Measurements from ENCODE around the gene DEFB131A. TPM values are rescaled to one million over a fixed set of nuclear protein-coding genes. Genes with fewer than 3 reads are reported as not detected.
"Not testable (repeated sequence)": the region's sequence is repeated elsewhere in the genome, so short reads cannot be mapped to it uniquely, and the experiment has no call there.

DEFB131A gene
- total RNA-seq, 1 donor from 2014 or later = not detected

DNA sequence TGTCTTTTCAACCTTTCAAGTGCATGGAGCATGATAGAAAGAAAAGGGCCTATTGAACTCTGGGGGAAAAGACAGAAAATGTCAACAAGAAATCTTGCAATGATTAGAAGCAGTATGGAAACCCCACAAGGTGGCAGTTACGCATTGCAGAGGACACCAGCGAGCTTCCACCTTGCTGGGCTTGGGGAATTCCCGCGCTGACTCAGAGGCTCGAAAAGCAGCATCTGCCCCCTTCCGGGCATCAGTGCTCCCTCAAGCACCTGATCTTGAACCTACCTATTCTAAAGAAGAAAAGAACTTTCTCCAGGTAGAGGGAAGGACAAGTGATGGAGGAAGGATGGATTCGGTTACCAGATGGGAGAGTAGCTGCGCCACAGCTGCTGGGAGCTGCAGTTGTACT lies 35.3 kb downstream of the DEFB131A start:
- H4K20me1 ChIP-seq (ENCODE audit: low read depth); H3K27ac Mint-ChIP-seq; H3K4me3 ChIP-seq; H3K9ac ChIP-seq; H3K79me2 ChIP-seq (ENCODE audit: low read depth); H3K4me1 ChIP-seq; H3K9me3 ChIP-seq (ENCODE audit: low read depth); H3K4me1 Mint-ChIP-seq; H3K27me3 Mint-ChIP-seq (ENCODE audit: insufficient read depth, low read depth); H3K4me3 Mint-ChIP-seq; H3K9me3 Mint-ChIP-seq; H3F3A ChIP-seq (ENCODE audit: low read depth); H3K4me2 ChIP-seq; H2AFZ ChIP-seq (replicated peaks); H3K36me3 Mint-ChIP-seq; H3K27me3 ChIP-seq; H3K36me3 ChIP-seq; H3K27ac ChIP-seq; DNase-seq (ENCODE audit: low spot score): not testable (repeated sequence)

GRCh38 chr4:9480066-9480465 lies 35.9 kb downstream of the DEFB131A start:
- not testable (repeated sequence) for H3K27me3 ChIP-seq; H4K20me1 ChIP-seq (ENCODE audit: low read depth); H3K36me3 Mint-ChIP-seq; H2AFZ ChIP-seq (replicated peaks); H3K27me3 Mint-ChIP-seq (ENCODE audit: insufficient read depth, low read depth); H3K9me3 ChIP-seq (ENCODE audit: low read depth); H3K4me3 Mint-ChIP-seq; H3K4me3 ChIP-seq; H3K79me2 ChIP-seq (ENCODE audit: low read depth); H3K9ac ChIP-seq; H3K4me1 ChIP-seq; DNase-seq (ENCODE audit: low spot score); H3K4me1 Mint-ChIP-seq; H3K4me2 ChIP-seq; H3F3A ChIP-seq (ENCODE audit: low read depth); H3K9me3 Mint-ChIP-seq; H3K36me3 ChIP-seq; H3K27ac Mint-ChIP-seq; H3K27ac ChIP-seq

DNA sequence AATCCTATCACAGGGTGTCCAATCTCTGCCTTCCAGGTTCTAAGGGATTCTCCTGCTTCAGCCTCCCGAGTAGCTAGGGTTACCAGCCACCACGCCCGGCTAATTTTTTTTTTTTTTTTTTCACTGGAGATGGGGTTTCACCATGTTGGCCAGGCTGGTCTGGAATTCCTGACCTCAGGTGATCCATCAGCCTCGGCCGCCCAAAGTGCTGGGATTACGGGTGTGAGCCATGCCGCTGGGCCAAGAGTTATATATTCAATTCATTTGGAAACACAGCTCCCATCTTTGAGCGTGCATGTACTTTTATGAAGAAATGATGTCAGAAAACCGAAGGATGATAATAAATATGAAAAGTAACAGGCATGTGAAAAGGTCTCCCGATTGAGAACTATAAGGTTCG lies 38.7 kb downstream of the DEFB131A start:
- H3K36me3 Mint-ChIP-seq; H3K36me3 ChIP-seq; H3K9ac ChIP-seq; H3K27me3 Mint-ChIP-seq (ENCODE audit: insufficient read depth, low read depth); H3K4me3 Mint-ChIP-seq; H3K4me3 ChIP-seq; DNase-seq (ENCODE audit: low spot score); H3K79me2 ChIP-seq (ENCODE audit: low read depth); H4K20me1 ChIP-seq (ENCODE audit: low read depth); H3F3A ChIP-seq (ENCODE audit: low read depth); H3K4me2 ChIP-seq; H3K27me3 ChIP-seq; H3K4me1 Mint-ChIP-seq; H3K9me3 ChIP-seq (ENCODE audit: low read depth); H2AFZ ChIP-seq (replicated peaks); H3K4me1 ChIP-seq; H3K9me3 Mint-ChIP-seq; H3K27ac ChIP-seq; H3K27ac Mint-ChIP-seq: not testable (repeated sequence)

DNA sequence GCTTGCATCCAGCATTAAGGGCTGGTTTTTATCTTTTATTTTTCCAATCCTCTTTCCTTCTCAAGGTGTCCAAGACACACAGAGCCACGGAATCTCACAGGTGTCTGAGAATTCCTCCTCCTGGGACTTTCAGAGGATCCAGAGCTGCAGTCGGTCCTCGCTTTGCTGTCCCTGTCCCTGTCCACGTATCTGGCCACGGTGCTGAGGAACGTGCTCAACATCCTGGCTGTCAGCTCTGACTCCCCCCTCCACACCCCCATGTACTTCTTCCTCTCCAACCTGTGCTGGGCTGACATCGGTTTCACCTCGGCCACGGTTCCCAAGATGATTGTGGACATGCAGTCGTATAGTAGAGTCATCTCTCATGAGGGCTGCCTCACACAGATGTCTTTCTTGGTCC lies 39.5 kb downstream of the DEFB131A start:
- H3K27me3 ChIP-seq; H3K4me3 Mint-ChIP-seq; H3F3A ChIP-seq (ENCODE audit: low read depth): not testable (repeated sequence)

DNA sequence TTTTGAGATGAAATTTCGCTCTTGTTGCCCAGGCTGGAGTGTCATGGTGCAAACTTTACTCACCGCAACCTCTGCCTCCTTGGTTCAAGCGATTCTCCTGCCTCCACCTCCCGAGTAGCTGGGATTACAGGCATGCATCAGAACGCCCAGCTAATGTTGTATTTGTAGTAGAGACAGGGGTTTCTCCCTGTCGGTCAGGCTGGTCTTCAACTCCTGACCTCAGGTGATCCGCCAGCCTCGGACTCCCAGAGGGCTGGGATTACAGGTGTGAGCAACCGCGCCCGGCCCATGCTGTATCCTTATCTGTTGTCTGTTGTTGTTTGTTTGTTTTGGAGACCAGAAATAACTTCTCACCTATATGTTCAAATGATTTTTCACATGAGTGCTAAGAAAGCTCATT lies 42.7 kb downstream of the DEFB131A start:
- not testable (repeated sequence) for H3K27ac Mint-ChIP-seq; H3K36me3 Mint-ChIP-seq; H3K27me3 Mint-ChIP-seq (ENCODE audit: insufficient read depth, low read depth); H3K9me3 ChIP-seq (ENCODE audit: low read depth); H3F3A ChIP-seq (ENCODE audit: low read depth); H3K9me3 Mint-ChIP-seq; H3K27ac ChIP-seq; H3K4me3 Mint-ChIP-seq; H3K9ac ChIP-seq; H3K4me3 ChIP-seq; H3K79me2 ChIP-seq (ENCODE audit: low read depth); H3K4me1 Mint-ChIP-seq; H3K4me2 ChIP-seq; H2AFZ ChIP-seq (replicated peaks); H3K27me3 ChIP-seq; H3K4me1 ChIP-seq; DNase-seq (ENCODE audit: low spot score); H4K20me1 ChIP-seq (ENCODE audit: low read depth); H3K36me3 ChIP-seq

More for the DNA sequence above, 39.5 kb downstream of the DEFB131A start:
- not testable (repeated sequence) for H2AFZ ChIP-seq (replicated peaks); H3K4me3 ChIP-seq; H3K27me3 Mint-ChIP-seq (ENCODE audit: insufficient read depth, low read depth); DNase-seq (ENCODE audit: low spot score); H4K20me1 ChIP-seq (ENCODE audit: low read depth); H3K36me3 ChIP-seq; H3K79me2 ChIP-seq (ENCODE audit: low read depth); H3K36me3 Mint-ChIP-seq; H3K27ac ChIP-seq; H3K9ac ChIP-seq; H3K4me2 ChIP-seq; H3K27ac Mint-ChIP-seq; H3K9me3 Mint-ChIP-seq; H3K9me3 ChIP-seq (ENCODE audit: low read depth); H3K4me1 Mint-ChIP-seq; H3K4me1 ChIP-seq

GRCh38 chr4:9488796-9489195 lies 44.6 kb downstream of the DEFB131A start:
- not testable (repeated sequence) for H3K36me3 Mint-ChIP-seq; H3K27me3 Mint-ChIP-seq (ENCODE audit: insufficient read depth, low read depth); H3K36me3 ChIP-seq; H3F3A ChIP-seq (ENCODE audit: low read depth); H3K4me2 ChIP-seq; H3K9me3 Mint-ChIP-seq; H4K20me1 ChIP-seq (ENCODE audit: low read depth); H3K4me1 ChIP-seq; H3K27ac Mint-ChIP-seq; H3K9ac ChIP-seq; H3K4me3 ChIP-seq; H3K4me1 Mint-ChIP-seq; H3K27me3 ChIP-seq; H3K9me3 ChIP-seq (ENCODE audit: low read depth); DNase-seq (ENCODE audit: low spot score); H2AFZ ChIP-seq (replicated peaks); H3K27ac ChIP-seq; H3K79me2 ChIP-seq (ENCODE audit: low read depth); H3K4me3 Mint-ChIP-seq

GRCh38 chr4:9490496-9490895 lies 46.3 kb downstream of the DEFB131A start:
- H3K27ac ChIP-seq; H2AFZ ChIP-seq (replicated peaks); H3K4me3 ChIP-seq; H3K36me3 ChIP-seq; H3K9ac ChIP-seq; H4K20me1 ChIP-seq (ENCODE audit: low read depth); H3K9me3 ChIP-seq (ENCODE audit: low read depth); H3K27me3 Mint-ChIP-seq (ENCODE audit: insufficient read depth, low read depth); H3K79me2 ChIP-seq (ENCODE audit: low read depth); H3K36me3 Mint-ChIP-seq; H3K4me2 ChIP-seq; H3K27ac Mint-ChIP-seq; H3K4me3 Mint-ChIP-seq; H3F3A ChIP-seq (ENCODE audit: low read depth); H3K4me1 Mint-ChIP-seq; H3K4me1 ChIP-seq; DNase-seq (ENCODE audit: low spot score); H3K9me3 Mint-ChIP-seq; H3K27me3 ChIP-seq: not testable (repeated sequence)

GRCh38 chr4:9490986-9491385 lies 46.8 kb downstream of the DEFB131A start:
- H3K27ac Mint-ChIP-seq; H3K4me1 Mint-ChIP-seq; H3K9me3 Mint-ChIP-seq; H3K27me3 ChIP-seq; H3K27ac ChIP-seq; H3K4me1 ChIP-seq; H3K4me2 ChIP-seq; H3K36me3 ChIP-seq; H3K9ac ChIP-seq; H3K36me3 Mint-ChIP-seq; H4K20me1 ChIP-seq (ENCODE audit: low read depth); H2AFZ ChIP-seq (replicated peaks); H3K9me3 ChIP-seq (ENCODE audit: low read depth); H3K4me3 Mint-ChIP-seq; H3K27me3 Mint-ChIP-seq (ENCODE audit: insufficient read depth, low read depth); DNase-seq (ENCODE audit: low spot score); H3K4me3 ChIP-seq; H3K79me2 ChIP-seq (ENCODE audit: low read depth); H3F3A ChIP-seq (ENCODE audit: low read depth): not testable (repeated sequence)

- H3K9me3 Mint-ChIP-seq; H3K27ac ChIP-seq; H2AFZ ChIP-seq (replicated peaks); H3K36me3 ChIP-seq; H3K4me2 ChIP-seq; H3K36me3 Mint-ChIP-seq; H3K9ac ChIP-seq; H3K4me1 Mint-ChIP-seq; H3K9me3 ChIP-seq (ENCODE audit: low read depth); H3K27ac Mint-ChIP-seq; H3K4me3 Mint-ChIP-seq; H3K4me3 ChIP-seq; H3K4me1 ChIP-seq; DNase-seq (ENCODE audit: low spot score); H3K79me2 ChIP-seq (ENCODE audit: low read depth); H4K20me1 ChIP-seq (ENCODE audit: low read depth); H3F3A ChIP-seq (ENCODE audit: low read depth): not testable (repeated sequence)
- H3K27me3 ChIP-seq = peaks cover 30% of the 10 kb centered on the region
- H3K27me3 Mint-ChIP-seq (ENCODE audit: insufficient read depth, low read depth) = peaks cover 19% of the 10 kb centered on the region
Measured at GRCh38 chr4:9493589-9493988, 49.4 kb downstream of the DEFB131A start.
